ENCODE results near the gene GEMIN5.
A peak's percentile ranks its signal among the peaks of the same experiment; 100 is the strongest.
"Not testable (repeated sequence)": the region's sequence is repeated elsewhere in the genome, so short reads cannot be mapped to it uniquely, and the experiment has no call there.

Gene GEMIN5, protein sequence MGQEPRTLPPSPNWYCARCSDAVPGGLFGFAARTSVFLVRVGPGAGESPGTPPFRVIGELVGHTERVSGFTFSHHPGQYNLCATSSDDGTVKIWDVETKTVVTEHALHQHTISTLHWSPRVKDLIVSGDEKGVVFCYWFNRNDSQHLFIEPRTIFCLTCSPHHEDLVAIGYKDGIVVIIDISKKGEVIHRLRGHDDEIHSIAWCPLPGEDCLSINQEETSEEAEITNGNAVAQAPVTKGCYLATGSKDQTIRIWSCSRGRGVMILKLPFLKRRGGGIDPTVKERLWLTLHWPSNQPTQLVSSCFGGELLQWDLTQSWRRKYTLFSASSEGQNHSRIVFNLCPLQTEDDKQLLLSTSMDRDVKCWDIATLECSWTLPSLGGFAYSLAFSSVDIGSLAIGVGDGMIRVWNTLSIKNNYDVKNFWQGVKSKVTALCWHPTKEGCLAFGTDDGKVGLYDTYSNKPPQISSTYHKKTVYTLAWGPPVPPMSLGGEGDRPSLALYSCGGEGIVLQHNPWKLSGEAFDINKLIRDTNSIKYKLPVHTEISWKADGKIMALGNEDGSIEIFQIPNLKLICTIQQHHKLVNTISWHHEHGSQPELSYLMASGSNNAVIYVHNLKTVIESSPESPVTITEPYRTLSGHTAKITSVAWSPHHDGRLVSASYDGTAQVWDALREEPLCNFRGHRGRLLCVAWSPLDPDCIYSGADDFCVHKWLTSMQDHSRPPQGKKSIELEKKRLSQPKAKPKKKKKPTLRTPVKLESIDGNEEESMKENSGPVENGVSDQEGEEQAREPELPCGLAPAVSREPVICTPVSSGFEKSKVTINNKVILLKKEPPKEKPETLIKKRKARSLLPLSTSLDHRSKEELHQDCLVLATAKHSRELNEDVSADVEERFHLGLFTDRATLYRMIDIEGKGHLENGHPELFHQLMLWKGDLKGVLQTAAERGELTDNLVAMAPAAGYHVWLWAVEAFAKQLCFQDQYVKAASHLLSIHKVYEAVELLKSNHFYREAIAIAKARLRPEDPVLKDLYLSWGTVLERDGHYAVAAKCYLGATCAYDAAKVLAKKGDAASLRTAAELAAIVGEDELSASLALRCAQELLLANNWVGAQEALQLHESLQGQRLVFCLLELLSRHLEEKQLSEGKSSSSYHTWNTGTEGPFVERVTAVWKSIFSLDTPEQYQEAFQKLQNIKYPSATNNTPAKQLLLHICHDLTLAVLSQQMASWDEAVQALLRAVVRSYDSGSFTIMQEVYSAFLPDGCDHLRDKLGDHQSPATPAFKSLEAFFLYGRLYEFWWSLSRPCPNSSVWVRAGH (N-terminal part only)

DNA sequence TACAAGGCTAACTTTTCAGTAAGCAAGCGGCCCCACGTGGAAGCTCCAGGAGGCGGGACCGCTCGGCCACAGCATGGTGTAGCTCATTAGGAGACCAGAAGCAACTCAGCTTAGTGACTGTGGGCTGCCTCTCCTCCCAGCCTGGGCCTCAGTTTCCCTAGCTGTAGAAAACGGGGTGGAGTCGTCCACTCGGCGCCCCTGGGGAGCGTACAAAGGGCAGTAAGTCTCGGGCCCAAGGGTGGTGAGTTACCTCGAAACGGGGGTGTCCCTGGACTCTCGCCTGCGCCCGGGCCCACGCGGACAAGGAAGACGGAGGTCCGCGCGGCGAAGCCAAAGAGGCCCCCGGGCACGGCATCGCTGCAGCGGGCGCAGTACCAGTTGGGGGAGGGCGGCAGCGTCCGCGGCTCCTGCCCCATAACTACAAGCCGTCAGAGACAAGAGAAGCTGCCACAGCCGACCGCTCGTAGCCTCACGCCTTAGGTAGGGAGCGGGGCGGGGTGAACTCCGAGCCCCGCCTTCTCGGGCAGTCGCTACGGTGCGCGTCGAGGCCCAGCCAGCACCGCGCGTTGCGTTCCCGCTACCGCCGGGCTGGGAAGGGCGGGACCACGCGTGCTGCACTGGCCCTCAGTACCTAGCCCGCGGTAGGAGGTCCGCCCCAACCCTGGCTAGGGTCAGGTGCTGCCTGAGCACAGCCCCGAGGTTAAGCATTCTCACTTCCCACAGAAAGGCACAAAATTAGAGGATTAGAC lies at the start of gene GEMIN5:
Gene GEMIN5 (minus strand): TSS at position 494 of the 749 bp plus-strand sequence. CDS start 78 bp downstream, at position 416.
- DNase-seq (ENCODE audit: low read depth) = peak; percentile 59

DNA sequence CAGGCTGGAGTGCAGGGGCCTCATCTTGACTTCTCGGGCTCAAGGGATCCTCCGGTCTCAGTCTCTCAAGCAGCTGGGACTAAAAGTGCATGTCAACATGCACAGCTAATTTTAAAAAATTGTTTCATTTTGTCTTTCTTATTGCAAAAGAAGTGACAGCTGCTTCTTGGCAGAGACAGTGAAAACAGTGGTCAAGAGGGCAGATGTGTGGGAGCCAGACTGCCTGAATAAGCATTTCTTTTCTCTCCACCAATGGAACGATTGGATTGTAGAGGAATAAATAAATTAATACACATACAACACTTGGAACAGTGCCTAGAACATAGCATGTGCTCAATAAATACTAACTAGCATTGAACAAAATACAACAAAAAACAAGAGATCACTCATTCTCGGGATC lies 48.1 kb upstream of the GEMIN5 start:
- DNase-seq (ENCODE audit: low read depth) = no peak

DNA sequence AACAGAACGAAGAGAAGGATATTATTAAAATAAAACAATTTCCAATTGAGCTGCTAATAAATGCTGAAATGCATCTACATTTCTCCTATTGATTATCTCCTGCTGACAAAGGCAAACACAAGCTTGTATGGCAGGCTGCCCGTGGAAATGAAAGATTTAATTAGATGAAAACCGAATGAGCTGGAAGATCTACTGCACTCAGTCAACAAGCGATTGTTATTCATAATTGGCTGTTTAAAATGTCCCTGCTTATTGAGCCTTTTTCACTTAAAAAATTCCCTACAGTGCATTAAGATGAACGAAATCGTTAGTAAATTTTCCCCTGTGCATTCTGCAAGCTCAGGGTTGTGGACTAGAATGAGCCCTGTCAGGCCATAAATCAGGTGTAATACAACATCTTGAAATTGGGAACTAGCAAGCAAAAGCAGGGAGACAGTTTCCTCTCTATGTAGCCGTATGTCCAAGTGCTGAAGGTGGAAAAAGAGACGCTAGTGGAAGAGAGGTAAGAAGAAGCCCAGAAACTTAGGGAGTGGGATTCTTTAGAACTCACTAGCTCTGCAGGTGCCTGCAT lies 47.0 kb upstream of the GEMIN5 start:
- DNase-seq (ENCODE audit: low read depth) = no peak

DNA sequence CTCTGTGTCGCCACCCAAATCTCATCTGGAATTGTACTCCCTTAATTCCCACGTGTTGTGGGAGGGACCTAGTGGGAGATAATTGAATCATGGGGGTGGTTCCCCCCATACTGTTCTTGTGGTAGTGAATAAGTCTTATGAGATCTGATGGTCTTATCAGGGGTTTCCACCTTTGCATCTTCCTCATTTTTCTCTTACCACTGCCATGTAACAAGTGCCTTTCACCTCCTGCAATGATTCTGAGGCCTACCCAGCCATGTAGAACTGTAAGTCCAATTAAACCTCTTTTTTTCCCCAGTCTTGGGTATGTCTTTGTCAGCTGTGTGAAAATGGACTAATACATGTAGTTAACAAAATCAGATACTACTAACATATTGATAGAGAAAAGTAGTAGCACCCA lies 40.3 kb upstream of the GEMIN5 start:
- not testable (repeated sequence) for DNase-seq (ENCODE audit: low read depth)

DNA sequence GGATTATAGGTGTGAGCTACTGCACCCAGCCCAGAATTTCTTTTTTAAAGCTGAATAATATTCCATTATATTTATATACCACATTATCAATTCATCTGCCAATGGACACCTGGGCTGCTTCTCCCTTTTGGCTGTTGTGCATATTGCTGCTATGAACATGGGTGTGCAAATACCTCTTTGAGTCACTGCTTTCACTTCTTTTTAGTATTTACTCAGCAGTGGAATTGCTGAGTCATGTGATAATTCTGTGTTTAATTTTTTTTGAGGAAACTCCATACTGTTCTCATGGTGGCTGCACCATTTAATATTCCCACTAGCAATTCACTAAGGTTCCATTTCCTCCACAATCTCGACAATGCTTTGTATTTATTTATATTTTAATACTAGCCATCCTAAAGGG lies 39.4 kb upstream of the GEMIN5 start:
- DNase-seq (ENCODE audit: low read depth) = no peak

DNA sequence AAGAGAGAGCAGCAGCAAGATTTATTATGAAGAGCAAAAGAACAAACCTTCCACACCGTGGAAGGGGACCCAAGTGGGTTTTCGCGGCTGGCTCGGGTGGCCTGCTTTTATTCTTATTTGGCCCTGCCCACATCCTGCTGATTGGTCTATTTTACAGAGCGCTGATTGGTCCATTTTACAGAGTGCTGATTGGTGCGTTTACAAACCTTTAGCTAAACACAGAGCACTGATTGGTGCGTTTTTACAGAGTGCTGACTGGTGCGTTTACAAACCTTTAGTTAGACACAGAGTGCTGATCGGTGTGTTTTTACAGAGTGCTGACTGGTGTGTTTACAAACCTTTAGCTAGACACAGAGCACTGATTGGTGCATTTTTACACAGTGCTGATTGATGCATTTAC lies 38.1 kb upstream of the GEMIN5 start:
- not testable (repeated sequence) for DNase-seq (ENCODE audit: low read depth)

DNA sequence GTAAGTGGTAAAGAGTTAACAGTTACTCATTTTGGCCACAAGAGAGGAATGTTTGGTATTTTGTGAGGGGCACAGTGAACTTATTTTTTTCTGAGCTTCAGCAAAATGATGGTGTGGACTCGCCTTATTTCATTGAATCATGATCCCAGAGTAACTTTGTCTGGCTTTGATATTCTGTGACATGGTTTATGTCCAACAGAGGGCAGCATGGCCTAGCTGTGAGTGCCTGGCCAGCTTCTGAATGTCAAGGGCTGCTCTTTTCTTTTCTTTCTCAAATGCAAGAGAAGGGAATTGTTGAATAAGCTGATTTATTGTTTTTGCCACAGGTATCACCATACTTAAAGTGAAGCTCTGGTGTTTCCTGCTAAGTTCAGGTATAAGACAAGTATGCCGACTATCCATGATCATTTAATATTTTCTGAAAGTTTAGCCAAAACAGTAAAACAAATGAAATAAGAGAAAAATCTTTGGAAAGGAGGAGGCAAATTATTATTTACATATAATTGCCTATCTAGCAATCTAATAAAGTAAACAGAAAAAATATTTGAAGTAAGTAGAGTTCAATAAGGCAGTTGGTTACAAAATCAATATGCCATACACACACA lies 34.6 kb upstream of the GEMIN5 start:
- peak; percentile 10 for DNase-seq (ENCODE audit: low read depth)

DNA sequence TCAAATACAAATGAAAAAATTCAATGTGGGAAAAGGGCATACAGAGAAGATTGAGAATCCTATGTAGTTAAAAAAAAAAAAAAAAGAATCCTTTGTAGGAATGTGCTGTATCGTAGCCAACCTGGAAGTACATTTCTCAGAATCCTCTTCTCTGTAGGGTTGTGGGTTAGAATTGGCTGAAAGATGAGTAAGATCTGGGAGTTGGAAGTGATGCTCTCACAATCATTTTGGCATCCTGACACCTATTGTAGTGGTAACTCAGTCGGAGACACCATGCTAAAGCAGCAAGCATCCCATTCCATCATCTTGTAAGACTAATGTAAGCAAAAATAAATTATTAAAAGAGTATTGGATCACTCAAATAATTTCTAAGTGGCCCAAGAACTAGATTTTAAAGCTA lies 33.5 kb upstream of the GEMIN5 start:
- no peak for DNase-seq (ENCODE audit: low read depth)

DNA sequence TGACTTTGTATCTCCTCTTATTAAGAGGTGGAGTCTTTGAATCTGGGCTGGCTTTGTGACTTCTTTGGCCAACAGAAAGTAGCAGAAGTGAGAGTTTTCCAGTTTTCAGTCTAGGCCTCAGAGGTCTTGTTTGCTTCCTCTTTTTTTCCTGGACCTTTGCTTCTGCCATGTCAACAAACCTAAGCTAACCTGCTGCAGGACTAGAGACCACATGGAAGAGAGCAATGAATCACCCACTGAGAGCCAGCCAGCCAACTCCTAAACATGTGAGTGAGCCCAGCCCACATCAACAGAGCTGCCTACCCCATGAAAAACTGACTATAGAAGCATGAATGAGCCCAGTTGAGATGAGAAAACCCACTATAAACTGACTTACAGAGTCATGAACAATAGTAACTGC lies 32.7 kb upstream of the GEMIN5 start:
- no peak for DNase-seq (ENCODE audit: low read depth)

DNA sequence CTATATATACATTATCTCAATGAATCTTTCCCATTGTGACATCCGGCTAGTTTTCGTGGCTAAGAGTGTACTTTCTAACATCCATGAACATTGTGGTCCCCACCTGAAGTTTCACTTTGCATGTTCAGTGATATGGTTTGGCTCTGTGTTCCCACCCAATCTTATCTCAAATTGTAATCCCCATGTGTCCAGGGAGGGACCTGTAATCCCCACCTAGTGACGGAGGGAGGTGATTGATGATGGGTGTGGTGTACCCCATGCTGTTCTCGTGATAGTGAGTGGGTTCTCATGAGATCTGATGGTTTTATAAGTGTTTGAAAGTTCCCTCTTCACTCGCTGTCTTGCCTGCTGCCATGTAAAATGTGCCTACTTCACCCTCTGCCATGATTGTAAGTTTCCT lies 30.9 kb upstream of the GEMIN5 start:
- DNase-seq (ENCODE audit: low read depth) = no peak

DNA sequence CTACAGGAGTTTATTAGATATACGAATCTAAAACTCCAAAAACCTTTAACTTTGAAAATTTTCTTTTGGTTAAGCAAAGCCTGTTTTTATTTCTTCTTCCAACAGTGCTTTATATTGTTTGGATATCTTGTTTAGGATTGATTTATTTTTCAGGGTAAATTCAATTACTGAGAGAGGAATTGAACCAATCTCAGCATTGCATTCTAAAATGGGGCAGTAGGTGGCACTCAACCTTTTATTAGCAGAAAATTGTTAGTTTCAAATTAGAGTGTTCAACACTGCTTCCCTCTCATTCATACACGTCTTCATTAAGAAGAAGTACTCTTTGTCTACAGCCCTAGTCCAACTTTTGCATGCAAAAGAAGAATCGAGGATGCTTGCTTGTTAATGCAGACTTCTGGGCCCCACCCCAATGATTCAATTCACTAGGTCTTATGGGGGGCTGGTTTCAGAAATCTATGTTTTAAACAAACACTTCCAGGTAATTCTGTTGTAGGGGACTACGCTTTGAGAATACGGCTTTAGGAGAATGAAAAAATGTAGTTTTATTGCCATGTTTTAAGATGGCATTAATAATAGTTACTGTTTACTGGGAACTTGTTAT lies 29.5 kb upstream of the GEMIN5 start:
- DNase-seq (ENCODE audit: low read depth) = no peak

DNA sequence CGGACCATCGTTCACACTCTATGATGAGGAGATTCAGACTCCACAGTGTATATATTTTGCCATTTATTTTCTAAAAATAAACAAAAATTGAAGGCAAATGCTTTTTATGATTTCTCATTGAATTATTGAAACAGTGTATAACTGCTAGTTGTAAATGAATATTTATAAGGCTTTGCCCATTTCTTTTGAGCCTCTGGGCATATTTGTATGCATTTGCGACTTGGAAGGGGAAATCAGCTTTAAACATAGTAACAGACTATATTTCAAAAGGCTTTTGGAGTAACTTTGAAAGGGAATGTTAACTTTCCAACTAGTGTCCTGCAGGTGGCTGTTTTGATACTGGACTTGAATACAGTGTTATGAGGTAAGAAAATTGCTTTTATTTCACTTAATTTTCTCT lies 28.9 kb upstream of the GEMIN5 start:
- DNase-seq (ENCODE audit: low read depth) = no peak

DNA sequence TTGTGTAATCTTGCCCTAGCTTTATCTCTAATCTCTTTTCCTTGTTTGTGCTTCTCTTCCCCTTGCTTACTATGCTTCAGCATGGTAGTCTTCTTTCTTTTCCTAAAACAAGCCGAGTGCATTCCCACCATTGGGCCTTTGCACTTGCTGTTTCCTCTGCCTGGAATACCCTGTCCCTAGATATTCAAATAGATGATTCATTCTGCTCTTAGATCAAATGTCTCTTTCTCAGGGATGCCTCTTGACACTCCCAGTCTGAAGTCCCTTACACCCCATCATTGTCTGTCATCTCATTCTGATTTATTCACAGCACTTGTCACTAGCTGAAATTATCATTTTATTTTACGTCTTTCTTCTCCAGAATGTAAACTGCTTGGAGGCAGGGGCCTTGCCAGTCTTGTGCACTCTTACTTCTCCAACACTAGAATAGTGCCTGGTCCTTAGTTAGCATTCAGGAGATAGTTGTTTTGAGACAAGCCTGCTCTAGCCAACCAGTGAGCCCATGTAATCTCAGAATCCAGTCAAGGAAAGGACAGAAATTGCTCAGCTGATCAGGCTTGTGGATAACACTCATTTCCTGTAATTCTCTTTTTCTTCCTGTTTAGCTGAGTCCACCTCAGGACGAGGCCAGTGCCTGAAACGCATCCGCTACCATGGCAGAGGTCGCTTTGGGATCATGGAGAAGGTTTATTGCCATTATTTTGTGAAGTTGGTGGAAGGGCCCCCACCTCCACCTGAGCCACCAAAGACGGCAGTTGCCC lies 28.2 kb upstream of the GEMIN5 start:
- DNase-seq (ENCODE audit: low read depth) = no peak

DNA sequence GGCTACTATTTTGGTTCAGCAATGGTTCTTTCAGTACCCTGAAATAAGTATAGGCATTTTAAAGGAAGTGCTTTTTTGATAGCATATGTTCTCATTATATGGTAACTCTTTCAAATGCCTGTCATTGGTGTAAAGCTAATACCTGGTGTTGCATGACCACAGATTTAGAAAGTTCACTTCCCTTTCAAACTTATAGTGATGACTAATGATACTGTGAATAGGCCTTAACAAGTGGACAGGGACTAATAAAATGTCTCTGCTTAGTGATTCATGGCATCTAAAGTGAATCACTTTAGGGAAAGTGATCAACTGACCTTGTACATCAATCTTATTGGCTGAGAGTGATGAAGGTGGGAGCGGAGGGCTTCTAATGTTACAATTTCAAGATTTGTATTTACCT lies 24.5 kb upstream of the GEMIN5 start:
- peak; percentile 39 for DNase-seq (ENCODE audit: low read depth)

DNA sequence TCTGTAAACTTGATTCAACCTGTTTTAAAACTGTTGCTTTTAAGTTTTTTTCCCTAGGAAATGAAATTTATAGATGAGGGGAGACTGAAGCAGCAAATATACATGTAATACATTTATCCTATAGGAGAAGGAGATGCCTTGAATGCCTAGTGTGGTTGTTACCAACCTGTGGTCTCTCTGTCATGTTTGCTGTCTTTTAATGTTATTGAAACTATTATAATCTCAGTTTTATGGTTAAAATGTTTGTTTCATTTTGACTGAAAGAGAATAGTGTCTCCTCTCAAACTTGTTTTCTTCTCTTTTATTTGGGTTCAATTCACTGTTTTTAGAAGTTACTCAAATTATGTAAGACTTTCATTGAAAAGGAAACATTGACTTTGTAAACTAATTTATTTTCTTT lies 18.7 kb upstream of the GEMIN5 start:
- no peak for DNase-seq (ENCODE audit: low read depth)

DNA sequence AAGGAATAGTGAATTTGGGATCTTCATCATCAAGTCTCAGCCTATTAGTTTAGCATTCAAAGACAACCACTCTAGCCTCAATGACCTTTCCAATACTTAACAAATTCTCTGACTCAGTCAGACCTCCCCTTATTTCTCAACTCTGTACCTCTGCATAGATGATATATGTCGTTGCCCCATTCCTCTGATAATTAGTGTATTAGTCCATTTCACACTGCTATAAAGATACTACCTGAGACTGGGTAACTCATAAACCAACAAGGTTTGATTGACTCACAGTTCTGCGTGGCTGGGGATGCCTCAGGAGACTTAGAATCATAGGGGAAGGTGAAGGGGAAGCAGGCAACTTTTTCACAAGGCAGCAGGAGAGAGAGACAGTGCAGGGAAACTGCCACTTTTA lies 11.8 kb upstream of the GEMIN5 start:
- no peak for DNase-seq (ENCODE audit: low read depth)

DNA sequence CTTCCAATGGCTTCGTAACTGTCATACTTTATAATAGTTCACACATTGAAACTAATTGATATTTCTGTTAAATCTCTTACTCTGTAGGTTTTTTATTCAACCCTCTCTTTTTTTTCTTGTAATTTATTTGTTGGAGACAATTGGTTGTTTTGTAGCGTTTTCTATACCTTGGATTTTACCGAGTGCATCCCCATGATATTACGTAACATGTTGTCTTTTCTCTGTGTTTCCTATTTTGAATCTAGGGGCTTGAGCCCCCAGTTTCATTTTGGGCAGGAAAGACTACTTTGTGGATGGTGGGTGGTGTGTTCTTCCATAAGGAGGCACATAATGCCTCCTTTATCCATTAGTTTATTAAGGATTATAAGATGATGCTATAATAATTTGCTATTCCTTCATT lies 10.3 kb upstream of the GEMIN5 start:
- no peak for DNase-seq (ENCODE audit: low read depth)

DNA sequence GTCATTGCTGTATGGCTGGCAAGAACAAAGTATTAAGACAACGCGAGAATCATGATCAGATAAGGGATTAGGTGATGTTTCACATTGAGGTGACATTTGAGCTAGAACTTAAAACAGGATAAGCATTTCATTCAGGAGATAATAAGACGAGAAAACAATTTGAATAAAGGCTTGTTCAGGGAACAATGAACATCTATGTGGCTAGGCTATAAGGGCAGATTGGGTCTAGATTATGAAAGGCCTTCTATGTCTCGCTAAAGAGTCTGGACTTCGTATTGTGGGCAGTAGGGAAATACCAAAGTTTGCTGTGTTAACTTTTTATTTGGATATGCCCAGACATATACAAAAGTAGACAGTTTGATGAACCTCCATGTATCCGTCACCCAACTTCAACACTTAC lies 9.8 kb upstream of the GEMIN5 start:
- DNase-seq (ENCODE audit: low read depth) = no peak

DNA sequence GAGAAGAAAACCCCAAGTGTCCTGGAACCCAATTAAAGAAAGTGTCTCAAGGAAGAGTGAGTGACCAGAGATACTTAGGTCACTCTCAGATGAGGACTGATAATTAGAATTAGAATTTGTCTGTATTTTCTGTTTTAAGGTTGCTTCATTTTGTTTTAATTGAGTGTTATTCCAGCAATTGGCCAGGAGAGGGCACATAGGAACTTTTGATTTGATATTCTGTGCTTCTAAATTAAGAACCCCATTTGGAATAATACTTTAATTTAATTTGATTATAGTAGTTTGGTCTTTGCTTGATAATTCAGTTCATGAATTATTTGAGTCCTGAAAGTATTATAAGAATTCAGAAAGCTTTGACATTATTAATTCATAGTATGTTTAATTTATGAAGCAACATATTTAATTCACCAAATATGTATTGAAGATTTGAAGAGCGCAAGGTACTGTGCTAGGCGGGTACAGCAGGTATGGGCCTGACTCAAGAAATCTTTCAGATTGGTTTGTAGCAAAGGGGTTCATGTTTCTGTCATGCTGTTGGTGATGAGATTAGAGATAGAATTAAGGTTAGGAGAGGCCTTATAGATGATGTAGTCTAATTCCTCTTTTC lies 7.8 kb upstream of the GEMIN5 start:
- no peak for DNase-seq (ENCODE audit: low read depth)
